Measurements from ENCODE around the gene LARP6. TPM values are rescaled to one million over a fixed set of nuclear protein-coding genes. Genes with fewer than 3 reads are reported as not detected.

Gene LARP6
- total RNA-seq, 1 donor from 2014 or later = 135 TPM

- Mint-ChIP-seq H3K9me3 (ENCODE audit: low read depth) (no peaks in the 10 kb centered on the region), H3K4me1 (ENCODE audit: low read depth) (peaks cover 34% of the 10 kb centered on the region), H3K36me3 (ENCODE audit: low read depth) (no peaks in the 10 kb centered on the region), H3K4me3 (ENCODE audit: unreplicated experiment) (no peak overlapping the region), H3K27me3 (ENCODE audit: low read depth) (no peaks in the 10 kb centered on the region), H3K27ac (ENCODE audit: unreplicated experiment) (peak overlapping the region; percentile 23)
- TF ChIP-seq CTCF (IDR thresholded peaks at IDR 0.05) = no peak
- no peak for DNase-seq (ENCODE audit: low spot score)
Observed at GRCh38 chr15:70783610-70784022, 70.3 kb downstream of the LARP6 start.

- Mint-ChIP-seq H3K27ac (ENCODE audit: unreplicated experiment) (no peak overlapping the region), H3K36me3 (ENCODE audit: low read depth) (no peaks in the 10 kb centered on the region), H3K4me1 (ENCODE audit: low read depth) (peaks cover 34% of the 10 kb centered on the region), H3K9me3 (ENCODE audit: low read depth) (no peaks in the 10 kb centered on the region), H3K4me3 (ENCODE audit: unreplicated experiment) (no peak overlapping the region), H3K27me3 (ENCODE audit: low read depth) (no peaks in the 10 kb centered on the region)
- DNase-seq (ENCODE audit: low spot score) = no peak
- TF ChIP-seq CTCF (IDR thresholded peaks at IDR 0.05) = no peak
Observed at GRCh38 chr15:70783041-70783440, 70.9 kb downstream of the LARP6 start.

GRCh38 chr15:70781236-70781635 is 72.7 kb downstream of the LARP6 start:
- Mint-ChIP-seq H3K27me3 (ENCODE audit: low read depth) (no peaks in the 10 kb centered on the region), H3K27ac (ENCODE audit: unreplicated experiment) (no peak overlapping the region), H3K9me3 (ENCODE audit: low read depth) (no peaks in the 10 kb centered on the region), H3K36me3 (ENCODE audit: low read depth) (no peaks in the 10 kb centered on the region), H3K4me3 (ENCODE audit: unreplicated experiment) (no peak overlapping the region), H3K4me1 (ENCODE audit: low read depth) (peaks cover 46% of the 10 kb centered on the region)
- no peak for DNase-seq (ENCODE audit: low spot score)
- no peak for TF ChIP-seq CTCF (IDR thresholded peaks at IDR 0.05)

Other genes starting within 250 kb of the LARP6 start
- 171 to 275 TPM (median 249 TPM) in 3 replicates for gene UACA, start 90.6 kb downstream of the LARP6 start, total RNA-seq
- gene THAP10, start 38.3 kb upstream of the LARP6 start, total RNA-seq = 1.8 to 2.3 TPM (median 2.2 TPM) in 3 replicates
- gene LRRC49, start 38.7 kb upstream of the LARP6 start, total RNA-seq = 4.9 to 8.8 TPM (median 6.4 TPM) in 3 replicates